ENCODE measurements around the gene TSPAN15.

GRCh38 chr10:69451209-69451783 lies at the start of gene TSPAN15:
- no peak for TF ChIP-seq CTCF (IDR thresholded peaks at IDR 0.05)
- TF ChIP-seq ZFX (IDR thresholded peaks at IDR 0.05; ENCODE audit: borderline replicate concordance), result no peak

All from 22Rv1 (cell line).